ENCODE results near the gene CUEDC2. TPM values are rescaled to one million over a fixed set of nuclear protein-coding genes. Genes with fewer than 3 reads are reported as not detected.

The CUEDC2 gene
- 10 to 100 TPM; 27.0 to 69.0 (median 31.9) TPM for total RNA-seq
- 10 to 100 TPM; 60.1 to 67.2 TPM for polyA plus RNA-seq
- 11.3 reads per million, percentile 38 among the genes with 10 or more reads in this experiment for total RNA-seq

- POLR2A ChIA-PET, result interaction anchor here (0.6 to 8.1 kb wide), 18 partner anchors 8 to 614 kb away, joined by 3 to 157 read pairs (median 4); partner anchors contain the start of genes ACTR1A, C10orf95, FBXL15 and TRIM8
- H3K4me3 ChIP-seq (ENCODE audit: low read length), result peak within 1 kb of the TSS; percentile 96
- no peaks in the 10 kb centered on the region for H3K36me3 ChIP-seq (ENCODE audit: control insufficient read depth in 2 of 3, insufficient read depth in 3 of 3, low read length in 3 of 3)
- DNase-seq (peak; percentile 86 to 97 (median 91)), ATAC-seq (peak; percentile 98)
- H3K4me1 Mint-ChIP-seq, result peaks cover 38 to 60% (median 48%) of the 10 kb centered on the region in 7 donors
- intact Hi-C loops (cut with micrococcal nuclease), result loop anchor here (1.0 to 10.0 kb wide), 8 partner anchors 11 to 618 kb away; partner anchors contain the start of genes ACTR1A (in 2 of the 2), NOLC1 (in 1 of the 2) and OGA (in 1 of the 2)
- no peaks in the 10 kb centered on the region for H3K27me3 ChIP-seq (ENCODE audit: control insufficient read depth in 2 of 2, insufficient read depth in 2 of 2, low read length in 2 of 2)
- H3K4me1 ChIP-seq (ENCODE audit: control insufficient read depth in 2 of 2, insufficient read depth in 2 of 2, low read length in 2 of 2), result peaks cover 28 to 49% of the 10 kb centered on the region in 2 donors
- CTCF ChIA-PET, result interaction anchor here (0.6 to 2.2 kb wide), 6 partner anchors 10 to 486 kb away, joined by 3 to 20 read pairs (median 5); partner anchors contain the start of genes ACTR1A, CNNM2 and FBXL15
- peaks cover 0 to 6% (median 0%) of the 10 kb centered on the region in 11 donors for H3K9me3 Mint-ChIP-seq
- H3K27me3 Mint-ChIP-seq, result no peaks in the 10 kb centered on the region
- peaks cover 0 to 5% (median 0%) of the 10 kb centered on the region in 5 donors for H3K36me3 Mint-ChIP-seq
- peak within 1 kb of the TSS; percentile 80 for H3K27ac ChIP-seq (ENCODE audit: low read depth, low read length)
- no peaks in the 10 kb centered on the region for H3K9me3 ChIP-seq (ENCODE audit: control insufficient read depth in 2 of 3, low read length in 3 of 3)
- H3K27ac Mint-ChIP-seq, result peak within 1 kb of the TSS; percentile 90 to 97 (median 94)
- H3K4me3 Mint-ChIP-seq, result peak within 1 kb of the TSS; percentile 81 to 96 (median 93)
These were observed at the start of gene CUEDC2 for GRCh38 chr10:102432162-102432950. Gene CUEDC2 (minus strand): TSS chr10:102432574. CDS start chr10:102425188, 7,386 bp downstream.

DNA sequence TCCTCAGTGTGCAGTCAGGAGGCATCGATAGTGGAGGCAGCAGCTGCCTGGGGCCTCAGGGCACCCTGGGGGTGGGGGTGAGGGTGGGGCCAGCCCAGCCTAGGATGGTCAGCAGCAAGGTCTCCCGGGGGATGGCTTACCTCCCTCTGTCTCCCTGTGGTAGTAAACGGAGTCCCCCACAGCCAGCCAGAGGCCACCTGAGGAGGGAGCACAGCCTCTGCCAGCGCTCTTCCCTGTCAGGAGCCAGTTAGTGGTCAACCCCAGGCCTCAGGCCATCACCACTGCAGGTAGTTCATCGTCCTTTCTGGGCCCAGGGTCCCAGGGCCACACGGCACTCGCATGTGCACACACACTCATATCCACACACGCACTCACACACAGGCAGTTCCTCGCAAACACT lies 48.0 kb upstream of the CUEDC2 start:
- DNase-seq (no peak), ATAC-seq (no peak)
- Mint-ChIP-seq H3K4me3 (no peak overlapping the region), H3K36me3 (peaks cover 0 to 24% (median 5%) of the 10 kb centered on the region in 5 donors), H3K4me1 (peaks cover 5 to 26% (median 15%) of the 10 kb centered on the region in 7 donors), H3K27me3 (no peaks in the 10 kb centered on the region), H3K9me3 (no peaks in the 10 kb centered on the region), H3K27ac (no peak overlapping the region)
- no peaks in the 10 kb centered on the region for H3K9me3 ChIP-seq (ENCODE audit: control insufficient read depth in 2 of 3, low read length in 3 of 3)
- intact Hi-C loops (cut with micrococcal nuclease), result no loop called here
- H3K27me3 ChIP-seq (ENCODE audit: control insufficient read depth in 2 of 2, insufficient read depth in 2 of 2, low read length in 2 of 2), result no peaks in the 10 kb centered on the region
- ChIA-PET POLR2A (interaction anchor here (1.0 to 1.4 kb wide), 2 partner anchors 11 to 44 kb away, joined by 3 to 4 read pairs; no protein-coding TSS in a partner anchor), CTCF (interaction anchor here (0.6 to 2.3 kb wide), 5 partner anchors 14 to 255 kb away, joined by 3 to 23 read pairs (median 4); partner anchors contain the start of gene ELOVL3)
- H3K4me3 ChIP-seq (ENCODE audit: low read length), result no peak overlapping the region
- peaks cover 21 to 63% (median 22%) of the 10 kb centered on the region in 3 experiments for H3K36me3 ChIP-seq (ENCODE audit: control insufficient read depth in 2 of 3, insufficient read depth in 3 of 3, low read length in 3 of 3)
- H3K4me1 ChIP-seq (ENCODE audit: control insufficient read depth in 2 of 2, insufficient read depth in 2 of 2, low read length in 2 of 2), result peaks cover 0 to 4% of the 10 kb centered on the region in 2 donors
- no peak overlapping the region for H3K27ac ChIP-seq (ENCODE audit: low read depth, low read length)

GRCh38 chr10:102479651-102480050 lies 47.3 kb upstream of the CUEDC2 start:
- no peaks in the 10 kb centered on the region for H3K9me3 Mint-ChIP-seq

DNA sequence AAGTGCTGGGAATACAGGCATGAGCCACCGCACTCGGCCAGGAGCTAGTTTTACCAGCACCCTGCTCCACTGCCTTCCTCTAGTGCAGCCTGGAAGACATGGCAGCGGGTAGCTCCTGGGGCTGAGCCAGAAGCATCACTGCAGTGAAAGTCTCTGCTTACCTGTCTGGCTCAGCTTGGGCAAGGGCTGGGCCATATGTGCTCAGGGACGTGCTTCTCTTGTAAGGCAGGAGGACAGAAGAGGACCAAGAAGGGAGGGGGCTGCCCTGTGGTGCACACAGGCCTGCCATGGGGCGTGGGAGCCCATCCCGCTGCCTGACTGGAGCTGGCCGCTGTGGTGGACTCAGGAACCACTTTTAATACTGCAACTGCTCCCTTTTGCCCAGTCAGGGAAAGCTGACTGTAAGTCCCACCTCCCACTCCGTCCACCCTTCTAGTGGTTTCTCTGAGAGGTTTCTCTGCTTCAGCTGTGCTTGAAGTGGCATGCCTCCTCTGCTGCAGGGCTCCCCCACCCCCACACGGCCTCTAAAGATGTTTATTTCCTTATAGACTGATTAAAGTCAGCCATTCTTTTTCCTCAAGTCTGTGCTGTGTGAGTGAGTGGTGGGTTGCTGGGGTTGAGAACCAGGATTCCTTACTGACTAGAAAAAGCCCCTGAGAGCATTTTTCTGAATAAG lies 44.2 kb upstream of the CUEDC2 start:
- peak overlapping the region in 1 of 10 donors; percentile 9 for H3K4me3 Mint-ChIP-seq
- Histone ChIP-seq H3K4me3 (ENCODE audit: low read length) (no peak overlapping the region), H3K4me1 (ENCODE audit: control insufficient read depth in 2 of 2, insufficient read depth in 2 of 2, low read length in 2 of 2) (peaks cover 9 to 15% of the 10 kb centered on the region in 2 donors), H3K36me3 (ENCODE audit: control insufficient read depth in 2 of 3, insufficient read depth in 3 of 3, low read length in 3 of 3) (peaks cover 0 to 26% (median 6%) of the 10 kb centered on the region in 3 experiments), H3K27ac (ENCODE audit: low read depth, low read length) (peak overlapping the region; percentile 31), H3K9me3 (ENCODE audit: control insufficient read depth in 2 of 3, low read length in 3 of 3) (no peaks in the 10 kb centered on the region), H3K27me3 (ENCODE audit: control insufficient read depth in 2 of 2, insufficient read depth in 2 of 2, low read length in 2 of 2) (no peaks in the 10 kb centered on the region)
- no peaks in the 10 kb centered on the region for H3K27me3 Mint-ChIP-seq
- POLR2A ChIA-PET, result interaction anchor here (0.6 to 1.1 kb wide), 4 partner anchors 28 to 82 kb away, joined by 3 read pairs; partner anchors contain the start of genes FBXL15 and SUFU
- CTCF ChIA-PET, result interaction anchor here (1.2 kb wide), 1 partner anchor 26 kb away, joined by 5 read pairs; no protein-coding TSS in a partner anchor
- H3K27ac Mint-ChIP-seq, result peak overlapping the region in 8 of 9 donors; percentile 71 to 91 (median 83)
- peak in 4 of 9 donors; percentile 22 to 43 (median 29) for DNase-seq
- H3K36me3 Mint-ChIP-seq, result peaks cover 0 to 11% (median under 1%) of the 10 kb centered on the region in 5 donors
- intact Hi-C loops (cut with micrococcal nuclease), result no loop called here
- H3K9me3 Mint-ChIP-seq, result no peaks in the 10 kb centered on the region
- ATAC-seq, result no peak
- H3K4me1 Mint-ChIP-seq, result peaks cover 13 to 52% (median 37%) of the 10 kb centered on the region in 7 donors

More at GRCh38 chr10:102479651-102480050, 47.3 kb upstream of the CUEDC2 start:
- POLR2A ChIA-PET, result interaction anchor here (0.8 to 1.4 kb wide), 5 partner anchors 10 to 85 kb away, joined by 3 to 5 read pairs (median 3); partner anchors contain the start of genes CUEDC2 and NFKB2
- Mint-ChIP-seq H3K4me1 (peaks cover 8 to 30% (median 19%) of the 10 kb centered on the region in 7 donors), H3K36me3 (peaks cover 0 to 24% (median 5%) of the 10 kb centered on the region in 5 donors), H3K27me3 (no peaks in the 10 kb centered on the region), H3K27ac (peak overlapping the region in 3 of 9 donors; percentile 65 to 87 (median 85)), H3K4me3 (no peak overlapping the region)
- no peaks in the 10 kb centered on the region for H3K9me3 ChIP-seq (ENCODE audit: control insufficient read depth in 2 of 3, low read length in 3 of 3)
- intact Hi-C loops (cut with micrococcal nuclease), result loop anchor here (1.0 to 2.0 kb wide), 13 partner anchors 19 to 310 kb away; partner anchors contain the start of genes CUEDC2 (in 2 of the 2) and ACTR1A (in 1 of the 2)
- no peak overlapping the region for H3K4me3 ChIP-seq (ENCODE audit: low read length)
- ATAC-seq (no peak), DNase-seq (no peak)
- peaks cover 0 to 4% of the 10 kb centered on the region in 2 donors for H3K4me1 ChIP-seq (ENCODE audit: control insufficient read depth in 2 of 2, insufficient read depth in 2 of 2, low read length in 2 of 2)
- H3K36me3 ChIP-seq (ENCODE audit: control insufficient read depth in 2 of 3, insufficient read depth in 3 of 3, low read length in 3 of 3), result peaks cover 18 to 55% (median 19%) of the 10 kb centered on the region in 3 experiments
- no peaks in the 10 kb centered on the region for H3K27me3 ChIP-seq (ENCODE audit: control insufficient read depth in 2 of 2, insufficient read depth in 2 of 2, low read length in 2 of 2)
- CTCF ChIA-PET, result interaction anchor here (0.6 to 2.3 kb wide), 16 partner anchors 8 to 254 kb away, joined by 3 to 23 read pairs (median 4); partner anchors contain the start of genes C10orf95, ELOVL3 and NFKB2
- peak overlapping the region; percentile 36 for H3K27ac ChIP-seq (ENCODE audit: low read depth, low read length)

GRCh38 chr10:102475451-102476040 lies 43.2 kb upstream of the CUEDC2 start:
- Histone ChIP-seq H3K36me3 (ENCODE audit: control insufficient read depth in 2 of 3, insufficient read depth in 3 of 3, low read length in 3 of 3) (peaks cover 0 to 17% (median 0%) of the 10 kb centered on the region in 3 experiments), H3K27ac (ENCODE audit: low read depth, low read length) (no peak overlapping the region), H3K4me3 (ENCODE audit: low read length) (no peak overlapping the region), H3K27me3 (ENCODE audit: control insufficient read depth in 2 of 2, insufficient read depth in 2 of 2, low read length in 2 of 2) (no peaks in the 10 kb centered on the region), H3K9me3 (ENCODE audit: control insufficient read depth in 2 of 3, low read length in 3 of 3) (no peaks in the 10 kb centered on the region), H3K4me1 (ENCODE audit: control insufficient read depth in 2 of 2, insufficient read depth in 2 of 2, low read length in 2 of 2) (peaks cover 9 to 15% of the 10 kb centered on the region in 2 donors)
- ATAC-seq (no peak), DNase-seq (no peak)
- CTCF ChIA-PET, result interaction anchor here (1.2 kb wide), 1 partner anchor 25 kb away, joined by 5 read pairs; no protein-coding TSS in a partner anchor
- peak overlapping the region; percentile 23 to 81 (median 59) for H3K27ac Mint-ChIP-seq
- intact Hi-C loops (cut with micrococcal nuclease), result no loop called here
- no peaks in the 10 kb centered on the region for H3K9me3 Mint-ChIP-seq
- no peak overlapping the region for H3K4me3 Mint-ChIP-seq
- peaks cover 15 to 52% (median 37%) of the 10 kb centered on the region in 7 donors for H3K4me1 Mint-ChIP-seq
- H3K27me3 Mint-ChIP-seq, result no peaks in the 10 kb centered on the region
- POLR2A ChIA-PET, result interaction anchor here (0.6 to 0.8 kb wide), 3 partner anchors 14 to 81 kb away, joined by 3 read pairs; no protein-coding TSS in a partner anchor
- H3K36me3 Mint-ChIP-seq, result peaks cover 0 to 11% (median 0%) of the 10 kb centered on the region in 5 donors

Measured in naive thymus-derived CD4-positive, alpha-beta T cell (primary cell).